NOMO-1 treated with dmso at 0.1 percent for 144 hours (cell line): Measurements from ENCODE around the gene FAM241B.

Source experiments
- DNase-seq: peaks from one replicate; lab custom pipeline; 2025; ENCODE audit not compliant: unreplicated experiment; lab: John Stamatoyannopoulos, UW

Gene FAM241B

GRCh38 chr10:69633673-69634635 lies 3.9 kb downstream of the FAM241B start:
- no peak for DNase-seq

- DNase-seq, result no peak
Measured at GRCh38 chr10:69634759-69635425, 4.8 kb downstream of the FAM241B start.

- DNase-seq, result no peak
Measured at GRCh38 chr10:69635428-69636272, 5.6 kb downstream of the FAM241B start.

GRCh38 chr10:69636273-69636575 lies 6.2 kb downstream of the FAM241B start:
- DNase-seq, result no peak

- no peak for DNase-seq
Measured at GRCh38 chr10:69636626-69637605, 6.9 kb downstream of the FAM241B start.

GRCh38 chr10:69638642-69639041 lies 8.6 kb downstream of the FAM241B start:
- DNase-seq, result no peak

- no peak for DNase-seq
Measured at GRCh38 chr10:69639291-69640195, 9.5 kb downstream of the FAM241B start.

GRCh38 chr10:69640196-69640980 lies 10.3 kb downstream of the FAM241B start:
- no peak for DNase-seq

- no peak for DNase-seq
Measured at GRCh38 chr10:69641261-69641980, 11.4 kb downstream of the FAM241B start.

GRCh38 chr10:69642747-69643146 lies 12.7 kb downstream of the FAM241B start:
- DNase-seq, result no peak

- DNase-seq, result no peak
Measured at GRCh38 chr10:69643779-69644657, 14.0 kb downstream of the FAM241B start.

- no peak for DNase-seq
Measured at GRCh38 chr10:69644658-69645295, 14.7 kb downstream of the FAM241B start.

GRCh38 chr10:69645296-69646184 lies 15.5 kb downstream of the FAM241B start:
- no peak for DNase-seq

GRCh38 chr10:69646185-69647060 lies 16.4 kb downstream of the FAM241B start:
- no peak for DNase-seq
